ENCODE measurements around the gene ATRNL1.

The ATRNL1 gene

GRCh38 chr10:115953968-115954367, 860.8 kb downstream of the ATRNL1 start:
- no peak for DNase-seq (ENCODE audit: low spot score)

DNA sequence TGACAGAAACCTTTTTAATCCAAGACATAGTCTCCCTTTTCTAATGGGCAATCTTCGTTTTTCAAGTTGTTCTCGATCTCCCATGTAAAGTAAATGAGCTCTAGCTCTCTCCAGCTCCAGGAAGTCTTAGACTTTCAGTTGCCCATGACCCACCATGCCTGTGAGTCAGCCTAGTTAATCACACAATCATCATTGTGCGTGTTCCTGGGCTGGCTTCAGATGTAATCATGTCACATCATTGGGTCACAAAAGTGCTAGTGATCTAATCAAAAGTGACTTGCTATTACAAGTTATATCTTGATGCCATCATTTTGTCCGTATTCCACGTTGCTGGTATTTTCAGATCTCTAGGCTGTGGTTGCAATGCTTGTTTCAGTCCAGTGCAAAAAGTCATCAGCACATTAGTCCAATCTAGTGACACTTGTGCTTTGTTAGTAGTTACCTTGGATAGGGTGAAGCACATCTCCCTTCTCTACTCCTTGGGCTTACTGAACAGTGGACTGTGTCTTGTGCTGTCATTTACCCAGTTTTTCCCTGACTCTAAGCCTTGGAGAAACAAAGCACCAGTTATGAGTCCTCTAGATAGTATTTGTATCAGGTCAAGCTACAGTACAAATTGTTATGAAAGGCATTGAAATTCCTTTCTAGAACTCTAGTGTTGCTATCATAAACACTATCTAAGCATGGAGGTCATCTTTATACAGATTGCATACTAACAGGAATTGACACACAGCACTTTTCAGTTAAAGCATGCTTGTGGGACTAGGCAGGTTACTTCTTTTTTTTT, 863.3 kb downstream of the ATRNL1 start:
- DNase-seq (ENCODE audit: low spot score): no peak

DNA sequence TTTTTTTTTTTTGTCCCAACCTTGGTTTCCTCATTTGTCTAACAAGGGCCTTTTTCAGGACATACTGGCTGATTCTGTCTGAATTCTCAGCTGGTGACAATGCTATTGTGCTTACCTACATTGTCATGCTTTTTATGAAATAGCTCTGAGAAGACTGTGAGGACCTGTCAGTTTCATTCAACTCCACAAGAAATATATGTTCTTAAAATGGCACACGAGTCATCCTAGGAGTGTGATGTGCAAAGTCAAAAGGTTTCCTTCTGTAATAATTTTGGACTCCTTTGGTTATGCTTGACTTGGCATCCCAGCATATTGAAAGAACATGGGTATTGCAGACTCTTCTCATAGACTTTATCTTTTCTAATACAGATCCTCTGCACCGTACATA, 863.8 kb downstream of the ATRNL1 start:
- DNase-seq (ENCODE audit: low spot score): no peak

DNA sequence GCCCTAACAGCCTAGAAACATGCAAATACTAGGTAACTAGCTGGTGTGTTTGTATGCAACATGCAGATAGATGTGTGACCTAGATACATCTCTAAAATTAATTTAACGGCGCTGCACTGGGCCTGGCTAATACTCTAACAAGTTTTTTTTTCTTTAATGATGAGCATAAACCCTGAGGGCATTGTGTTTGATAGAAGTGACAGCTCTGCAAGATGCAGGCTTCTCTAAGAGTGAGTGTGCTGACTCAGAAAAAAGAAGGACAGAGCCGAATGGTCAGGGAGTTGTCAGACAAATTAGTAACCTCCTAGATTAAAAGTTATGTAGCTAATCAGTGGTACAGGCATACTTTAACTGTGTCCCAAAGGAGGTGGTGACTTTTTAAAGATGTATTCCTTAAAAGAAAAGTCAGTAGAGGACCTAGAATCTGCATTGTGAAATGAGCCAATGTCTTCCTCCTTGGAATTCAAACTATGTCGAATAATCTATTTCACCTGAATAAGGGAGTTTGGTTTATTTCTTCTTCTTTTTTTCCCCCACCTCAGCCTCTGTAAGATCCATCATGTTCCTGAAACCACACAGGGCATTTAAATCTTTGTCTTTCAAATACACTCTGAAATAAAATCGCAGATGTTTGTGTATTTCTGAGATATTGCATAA, 864.7 kb downstream of the ATRNL1 start:
- DNase-seq (ENCODE audit: low spot score): no peak

- no peak for DNase-seq (ENCODE audit: low spot score)
Observed at GRCh38 chr10:115963848-115964247, 870.7 kb downstream of the ATRNL1 start.

DNA sequence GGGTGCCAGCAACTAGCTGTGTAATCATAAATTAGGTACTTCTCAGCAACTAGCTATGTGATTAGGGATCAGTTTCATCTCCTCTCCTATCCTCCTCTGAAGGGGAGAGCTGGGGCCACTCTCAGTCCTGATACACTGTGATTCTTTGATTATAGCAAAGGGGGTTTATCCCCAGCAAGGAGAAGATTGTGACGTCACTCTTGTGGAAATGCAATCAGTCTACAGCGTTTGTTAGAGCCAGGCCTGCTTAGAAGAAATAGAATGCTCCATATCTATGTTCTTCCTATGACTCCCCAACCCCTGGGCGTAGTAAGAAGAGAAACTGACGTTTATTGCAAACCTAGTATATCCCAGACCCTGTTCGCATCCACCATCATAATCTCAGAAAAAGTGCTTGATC, 871.7 kb downstream of the ATRNL1 start:
- no peak for DNase-seq (ENCODE audit: low spot score)

DNA sequence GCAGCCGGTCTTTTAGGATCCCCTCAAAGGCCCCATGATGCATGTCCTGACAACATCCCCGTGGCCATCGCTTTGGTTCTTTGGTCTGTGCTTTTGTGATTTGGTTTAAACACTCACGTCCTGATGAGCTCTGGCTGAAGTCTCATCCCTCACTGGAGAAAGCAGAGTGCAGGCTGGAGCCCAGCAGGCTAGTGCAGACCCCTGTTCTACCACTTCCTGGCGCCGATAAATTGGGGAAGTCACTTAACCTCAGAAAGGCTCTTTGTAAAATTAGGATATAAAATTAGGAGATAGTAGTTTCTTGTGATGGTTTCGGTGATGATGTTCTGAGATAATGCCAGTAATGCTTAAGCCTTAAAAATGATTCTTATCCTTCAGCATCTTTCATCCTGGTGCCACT, 872.2 kb downstream of the ATRNL1 start:
- DNase-seq (ENCODE audit: low spot score): no peak

GRCh38 chr10:115968236-115968635, 875.1 kb downstream of the ATRNL1 start:
- no peak for DNase-seq (ENCODE audit: low spot score)

- DNase-seq (ENCODE audit: low spot score): no peak
Observed at GRCh38 chr10:115969591-115969990, 876.4 kb downstream of the ATRNL1 start.

DNA sequence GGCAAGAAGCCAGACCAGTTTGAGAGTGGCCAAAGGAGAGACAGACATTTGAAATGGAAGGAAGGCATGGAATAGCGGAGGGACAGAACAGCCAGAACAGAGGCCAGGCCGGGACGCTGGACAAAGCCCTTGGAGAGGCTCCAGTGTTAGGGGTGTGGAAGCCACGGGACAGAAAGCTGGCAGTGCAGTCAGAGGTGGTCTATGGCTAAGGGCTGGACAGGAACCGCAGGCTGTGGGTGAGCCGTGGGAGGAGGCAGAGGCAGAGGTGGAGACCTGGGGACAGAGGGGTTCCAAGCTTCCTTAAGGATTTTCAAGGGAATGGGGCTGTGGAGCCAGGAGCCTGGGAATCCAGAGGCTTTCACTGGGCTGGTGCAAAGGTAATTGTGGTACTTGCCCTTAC, 878.8 kb downstream of the ATRNL1 start:
- no peak for DNase-seq (ENCODE audit: low spot score)

GRCh38 chr10:115972426-115972825, 879.3 kb downstream of the ATRNL1 start:
- no peak for DNase-seq (ENCODE audit: low spot score)

GRCh38 chr10:115974351-115974750, 881.2 kb downstream of the ATRNL1 start:
- DNase-seq (ENCODE audit: low spot score): no peak

GRCh38 chr10:115974816-115975430, 881.8 kb downstream of the ATRNL1 start:
- DNase-seq (ENCODE audit: low spot score): no peak

DNA sequence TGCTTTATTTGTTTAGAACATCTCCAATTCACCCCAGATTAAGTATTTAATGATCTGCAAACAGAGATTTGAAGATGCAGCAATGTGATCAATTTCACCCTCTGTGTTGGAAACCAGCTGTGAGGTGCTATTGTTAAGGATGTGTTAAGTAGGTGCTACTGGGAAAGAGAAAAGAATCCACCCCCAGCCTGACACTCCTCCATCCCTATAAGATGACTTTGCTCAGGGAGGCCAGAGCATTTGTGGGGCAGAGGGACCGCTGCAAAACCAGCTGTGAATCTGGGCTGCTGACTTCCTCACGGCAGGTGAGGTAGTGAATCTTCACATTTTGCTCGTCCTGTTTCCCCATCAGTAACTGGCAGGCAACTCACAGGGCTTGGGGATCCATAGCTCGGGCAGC, 882.3 kb downstream of the ATRNL1 start:
- DNase-seq (ENCODE audit: low spot score): no peak

GRCh38 chr10:115976342-115976741, 883.2 kb downstream of the ATRNL1 start:
- no peak for DNase-seq (ENCODE audit: low spot score)

- DNase-seq (ENCODE audit: low spot score): no peak
Observed at GRCh38 chr10:115977855-115978254, 884.7 kb downstream of the ATRNL1 start.

DNA sequence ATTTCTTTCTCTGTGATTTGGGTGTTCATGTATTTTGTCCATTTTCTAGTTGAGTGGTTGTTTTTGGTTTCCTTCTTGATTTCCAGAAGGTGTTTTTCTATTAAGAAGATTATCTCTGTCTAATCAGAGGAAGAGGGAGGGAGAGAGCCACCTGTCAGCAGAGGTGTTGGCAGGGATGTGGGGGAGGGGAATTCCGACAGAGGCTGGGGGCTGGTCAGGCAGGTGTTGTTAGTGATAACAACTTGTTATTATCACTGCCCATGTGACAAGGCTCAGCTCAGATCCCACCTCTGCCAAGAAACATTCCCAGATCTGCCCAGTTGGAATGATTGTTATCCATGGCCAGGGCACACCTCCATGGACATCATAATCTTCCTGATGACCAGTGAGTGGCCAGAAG, 886.4 kb downstream of the ATRNL1 start:
- DNase-seq (ENCODE audit: low spot score): no peak

- no peak for DNase-seq (ENCODE audit: low spot score)
Observed at GRCh38 chr10:115980470-115980869, 887.3 kb downstream of the ATRNL1 start.

- no peak for DNase-seq (ENCODE audit: low spot score)
Observed at GRCh38 chr10:115981081-115981480, 887.9 kb downstream of the ATRNL1 start.

DNA sequence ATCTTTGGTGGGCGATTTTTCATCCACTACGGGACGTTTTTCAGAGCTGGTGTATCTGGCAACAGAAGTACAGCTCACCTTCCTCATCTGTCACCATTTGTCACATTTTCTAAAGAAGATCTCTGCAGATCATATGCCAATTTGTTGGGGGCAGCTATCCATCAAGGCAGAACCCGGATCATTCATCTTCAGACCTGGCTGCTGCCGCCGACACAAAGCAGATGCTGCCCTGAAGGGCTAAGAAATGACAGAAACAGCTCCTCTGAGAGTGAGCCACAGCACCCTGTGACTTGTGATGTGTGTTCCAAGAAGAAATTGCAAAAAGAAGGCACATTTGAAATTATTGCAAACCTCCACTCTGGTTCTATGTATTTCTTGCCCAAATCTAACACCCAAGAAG, 888.9 kb downstream of the ATRNL1 start:
- DNase-seq (ENCODE audit: low spot score): no peak

DNA sequence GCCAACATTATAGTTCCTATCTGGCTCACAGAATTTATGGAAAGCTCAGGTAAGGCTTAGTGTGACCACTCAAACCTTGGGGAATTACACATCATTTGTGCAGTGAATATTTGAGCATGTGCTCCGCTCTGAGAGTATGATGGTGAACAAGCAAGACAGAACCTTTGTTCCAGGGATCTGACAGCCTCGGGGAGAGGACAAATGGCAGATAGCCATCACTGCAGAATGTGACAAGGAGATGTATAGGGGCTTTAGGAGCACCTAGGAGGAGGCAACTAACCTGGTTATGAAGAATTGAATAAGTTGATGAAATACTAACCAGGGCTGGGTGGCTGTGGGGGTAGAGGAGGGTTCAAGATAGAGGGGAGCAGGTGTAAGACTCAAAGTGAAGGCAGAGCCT, 889.4 kb downstream of the ATRNL1 start:
- DNase-seq (ENCODE audit: low spot score): no peak

- no peak for DNase-seq (ENCODE audit: low spot score)
Observed at GRCh38 chr10:115985786-115986185, 892.6 kb downstream of the ATRNL1 start.

- no peak for DNase-seq (ENCODE audit: low spot score)
Observed at GRCh38 chr10:115988380-115988779, 895.2 kb downstream of the ATRNL1 start.

All from hematopoietic multipotent progenitor cell treated with erythropoietin and hydrocortisone succinate and interleukin-3 and kit ligand, for 15 days (in vitro differentiated cells).